Tibial artery (tissue), 4 donors: Measurements from ENCODE around the gene STEEP1.
"Not testable (repeated sequence)": the region's sequence is repeated elsewhere in the genome, so short reads cannot be mapped to it uniquely, and the experiment has no call there.

ENCODE experiments used
- DNase-seq, 2 donors: peaks; one replicate each; pipeline ENCODE4 v3.0.0-alpha.2; 2019
- H3K27ac ChIP-seq, 2 donors: fragments of 200-600 bp; sonication (generic) in 1 of 2; 1 replicate in 1 of 2; 2 replicates in 1 of 2; pipeline ENCODE4 v1.5.1; 2018 to 2019; ENCODE audit warnings: mild to moderate bottlenecking in 1 of 2
- H3K27me3 ChIP-seq, 2 donors: fragments of 200-600 bp; sonication (generic) in 1 of 2; one replicate each; pipeline versions ENCODE4 v1.5.1 to v1.6.0; 2016 to 2019
- H3K36me3 ChIP-seq, 3 donors: fragments of 200-600 bp; sonication (generic) in 2 of 3; one replicate each; pipeline ENCODE4 v1.5.1; 2016 to 2019; ENCODE audit warnings: mild to moderate bottlenecking in 2 of 3
- H3K4me1 ChIP-seq, 4 donors: fragments of 200-600 bp; sonication (generic) in 2 of 4; 1 replicate in 3 of 4; 2 replicates in 1 of 4; pipeline ENCODE4 v1.5.1; 2016 to 2019
- H3K4me3 ChIP-seq, 2 donors: fragments of 200-600 bp; sonication (generic) in 1 of 2; 1 replicate in 1 of 2; 2 replicates in 1 of 2; pipeline ENCODE4 v1.5.1; 2018 to 2019; ENCODE audit warnings: mild to moderate bottlenecking in 2 of 2
- H3K9me3 ChIP-seq, 3 donors: fragments of 200-600 bp; sonication (generic) in 1 of 3; one replicate each; pipeline ENCODE4 v1.5.1; 2016 to 2019
- intact Hi-C: fragments of 100-400 bp; cut with DNase I; formaldehyde crosslinking; loops from one replicate; pipeline ENCODE4 v1.15.0; 2023; ENCODE audit warnings: low total_unique reads
- TF ChIP-seq, protein P1 (sequence below), 2 experiments: fragments of 200-600 bp in 1 of 2; fragments of 450-650 bp in 1 of 2; IDR thresholded peaks; one replicate each; pipeline ENCODE4 v1.5.1; 2017 to 2019; ENCODE audit warnings: antibody characterized with exemption in 2 of 2, mild to moderate bottlenecking in 1 of 2, moderate library complexity in 1 of 2

The STEEP1 gene

DNA sequence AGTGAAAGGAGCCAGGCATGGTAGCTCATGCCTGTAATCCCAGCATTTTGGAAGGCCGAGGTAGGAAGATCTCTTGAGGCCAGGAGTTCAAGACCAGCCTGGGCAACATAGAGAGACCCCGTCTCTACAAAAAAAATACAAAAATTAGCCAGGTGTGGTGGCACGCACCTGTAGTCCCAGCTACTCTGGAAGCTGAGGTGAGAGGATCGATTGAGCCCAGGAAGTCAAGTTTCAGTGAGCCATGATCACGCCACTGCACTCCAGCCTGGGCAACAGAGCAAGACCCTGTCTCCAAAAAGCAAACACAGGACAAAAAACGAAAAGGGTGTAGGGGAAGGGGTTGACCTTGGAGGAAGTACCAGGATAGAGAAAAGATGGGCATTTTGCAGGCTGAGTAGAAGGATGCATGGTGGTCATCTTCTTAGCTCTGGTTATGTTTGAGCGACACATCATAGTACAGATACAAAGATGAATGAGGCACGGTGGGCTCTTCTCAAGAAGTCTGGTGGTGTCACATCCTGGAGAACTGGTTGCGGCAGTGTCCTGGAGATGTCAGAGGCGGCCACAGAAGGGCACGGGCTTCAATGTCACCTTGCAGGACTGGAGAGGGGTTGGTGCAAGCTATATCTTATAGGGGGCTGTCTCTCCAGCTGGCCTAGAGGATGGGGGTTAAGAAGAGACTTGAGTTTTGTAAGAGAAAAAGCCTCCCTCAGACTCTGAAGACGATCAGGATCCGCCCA is 65.0 kb downstream of the STEEP1 start:
- intact Hi-C loops, result no loop called here
- Histone ChIP-seq H3K27me3 (no peaks in the 10 kb centered on the region), H3K9me3 (no peaks in the 10 kb centered on the region), H3K36me3 (no peaks in the 10 kb centered on the region), H3K4me3 (no peak overlapping the region), H3K27ac (no peak overlapping the region), H3K4me1 (peaks cover 0 to 19% (median 9%) of the 10 kb centered on the region in 4 donors)
- DNase-seq, result no peak
- TF ChIP-seq, protein P1, sequence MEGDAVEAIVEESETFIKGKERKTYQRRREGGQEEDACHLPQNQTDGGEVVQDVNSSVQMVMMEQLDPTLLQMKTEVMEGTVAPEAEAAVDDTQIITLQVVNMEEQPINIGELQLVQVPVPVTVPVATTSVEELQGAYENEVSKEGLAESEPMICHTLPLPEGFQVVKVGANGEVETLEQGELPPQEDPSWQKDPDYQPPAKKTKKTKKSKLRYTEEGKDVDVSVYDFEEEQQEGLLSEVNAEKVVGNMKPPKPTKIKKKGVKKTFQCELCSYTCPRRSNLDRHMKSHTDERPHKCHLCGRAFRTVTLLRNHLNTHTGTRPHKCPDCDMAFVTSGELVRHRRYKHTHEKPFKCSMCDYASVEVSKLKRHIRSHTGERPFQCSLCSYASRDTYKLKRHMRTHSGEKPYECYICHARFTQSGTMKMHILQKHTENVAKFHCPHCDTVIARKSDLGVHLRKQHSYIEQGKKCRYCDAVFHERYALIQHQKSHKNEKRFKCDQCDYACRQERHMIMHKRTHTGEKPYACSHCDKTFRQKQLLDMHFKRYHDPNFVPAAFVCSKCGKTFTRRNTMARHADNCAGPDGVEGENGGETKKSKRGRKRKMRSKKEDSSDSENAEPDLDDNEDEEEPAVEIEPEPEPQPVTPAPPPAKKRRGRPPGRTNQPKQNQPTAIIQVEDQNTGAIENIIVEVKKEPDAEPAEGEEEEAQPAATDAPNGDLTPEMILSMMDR (IDR thresholded peaks at IDR 0.05), result no peak

DNA sequence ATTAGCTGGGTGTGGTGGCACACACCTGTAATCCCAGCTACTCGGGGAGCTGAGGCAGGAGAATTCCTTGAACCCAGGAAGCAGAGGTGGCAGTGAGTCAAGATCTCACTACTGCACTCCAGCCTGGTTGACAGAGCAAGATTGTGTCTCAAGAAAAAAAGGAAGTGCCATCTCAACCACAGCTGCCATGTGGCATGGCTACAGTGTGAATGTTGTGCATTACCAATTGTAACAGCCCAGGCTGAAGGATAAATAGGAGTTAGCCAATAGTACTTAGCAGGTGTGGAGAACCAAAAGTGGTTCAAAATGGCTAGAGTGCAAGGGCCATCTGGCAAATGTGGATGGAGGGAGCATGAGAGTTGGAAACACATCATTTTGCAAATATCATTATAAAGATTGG is 68.0 kb downstream of the STEEP1 start:
- Histone ChIP-seq H3K4me1 (peaks cover 0 to under 1% (median under 1%) of the 10 kb centered on the region in 4 donors), H3K27me3 (no peaks in the 10 kb centered on the region), H3K36me3 (no peaks in the 10 kb centered on the region), H3K4me3 (no peak overlapping the region), H3K9me3 (no peaks in the 10 kb centered on the region), H3K27ac (no peak overlapping the region)
- intact Hi-C loops, result no loop called here
- TF ChIP-seq, protein P1 (IDR thresholded peaks at IDR 0.05), result no peak
- no peak for DNase-seq

DNA sequence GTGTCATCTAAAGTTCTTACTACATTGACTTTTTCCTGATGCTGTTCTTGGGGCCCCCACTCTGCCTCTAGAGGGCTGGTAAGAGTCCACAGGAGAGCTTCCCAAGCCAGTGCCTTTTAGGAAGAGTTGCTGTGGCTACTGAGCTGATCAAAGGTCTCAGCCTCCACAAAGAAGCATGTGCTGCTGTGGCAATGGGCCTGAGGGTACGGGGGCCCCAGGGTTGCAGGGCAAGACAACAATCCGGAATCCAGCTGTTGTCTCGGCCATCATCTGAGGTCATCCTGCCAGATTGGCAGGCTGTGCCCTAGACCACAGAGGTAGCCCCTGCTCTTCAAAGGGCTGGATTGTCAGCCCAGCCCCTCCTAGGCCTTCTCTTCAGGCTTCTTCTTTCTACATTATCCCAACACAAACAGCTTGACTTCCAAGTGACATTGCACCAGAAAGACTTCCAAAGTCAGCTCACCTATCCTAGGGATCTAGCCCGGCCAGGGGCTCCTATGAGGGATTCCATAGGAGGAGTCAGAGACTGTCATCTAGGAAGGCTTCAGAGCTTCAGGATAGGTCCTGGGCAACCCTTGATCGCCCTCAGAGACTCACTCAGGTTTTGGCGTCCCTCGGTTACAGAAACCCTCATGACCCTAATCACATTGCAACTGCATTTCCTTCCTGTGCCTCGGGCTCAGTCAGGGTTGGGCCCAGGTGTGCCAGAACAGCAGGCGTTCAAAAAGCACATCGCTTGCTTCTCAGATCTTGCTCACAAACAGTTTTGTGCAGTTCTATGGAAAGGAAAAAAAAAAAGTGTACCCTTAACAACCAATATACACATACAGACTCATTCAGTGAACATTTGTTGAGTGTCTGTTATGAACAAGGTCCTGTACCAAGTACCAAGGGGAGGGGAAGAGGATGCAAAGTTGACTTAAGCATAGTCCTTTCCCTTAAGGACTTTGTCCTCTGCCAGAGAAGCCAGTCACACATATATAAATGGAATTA is 69.2 kb downstream of the STEEP1 start:
- H3K27me3 ChIP-seq, result no peaks in the 10 kb centered on the region
- no peaks in the 10 kb centered on the region for H3K9me3 ChIP-seq
- no peak overlapping the region for H3K27ac ChIP-seq
- no peaks in the 10 kb centered on the region for H3K36me3 ChIP-seq
- intact Hi-C loops, result no loop called here
- no peak overlapping the region for H3K4me3 ChIP-seq
- TF ChIP-seq, protein P1 (IDR thresholded peaks at IDR 0.05), result no peak
- H3K4me1 ChIP-seq, result no peaks in the 10 kb centered on the region
- no peak for DNase-seq

DNA sequence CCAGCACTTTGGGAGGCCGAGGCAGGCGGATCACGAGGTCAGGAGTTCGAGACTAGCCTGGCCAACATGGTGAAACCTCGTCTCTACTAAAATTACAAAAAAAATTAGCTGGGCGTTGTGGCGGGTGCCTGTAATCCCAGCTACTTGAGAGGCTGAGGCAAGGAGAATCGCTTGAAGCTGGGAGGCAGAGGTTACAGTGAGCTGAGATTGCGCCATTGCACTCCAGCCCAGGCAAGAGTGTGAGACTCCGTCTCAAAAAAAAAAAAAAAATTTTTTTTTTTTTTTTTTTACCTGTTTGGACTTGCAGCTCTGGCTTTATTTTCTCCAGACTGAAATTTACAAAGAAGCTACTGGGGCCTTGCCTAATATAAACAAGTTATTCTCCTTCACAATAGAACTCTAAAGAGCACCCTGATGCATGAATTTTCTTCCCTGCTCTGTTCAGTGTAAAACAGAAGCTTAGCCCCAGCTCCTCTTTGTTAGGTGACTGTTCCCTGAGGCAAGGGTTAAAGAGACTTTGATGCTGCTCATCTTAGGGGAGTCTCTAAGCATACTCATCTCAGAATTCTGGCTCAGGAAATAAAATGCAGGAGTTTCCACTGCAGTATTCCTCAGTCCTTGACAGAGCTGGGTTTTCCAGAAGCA is 71.2 kb downstream of the STEEP1 start:
- intact Hi-C loops, H3K9me3 ChIP-seq, H3K4me1 ChIP-seq, H3K36me3 ChIP-seq, DNase-seq, H3K4me3 ChIP-seq, H3K27ac ChIP-seq, H3K27me3 ChIP-seq: not testable (repeated sequence)

DNA sequence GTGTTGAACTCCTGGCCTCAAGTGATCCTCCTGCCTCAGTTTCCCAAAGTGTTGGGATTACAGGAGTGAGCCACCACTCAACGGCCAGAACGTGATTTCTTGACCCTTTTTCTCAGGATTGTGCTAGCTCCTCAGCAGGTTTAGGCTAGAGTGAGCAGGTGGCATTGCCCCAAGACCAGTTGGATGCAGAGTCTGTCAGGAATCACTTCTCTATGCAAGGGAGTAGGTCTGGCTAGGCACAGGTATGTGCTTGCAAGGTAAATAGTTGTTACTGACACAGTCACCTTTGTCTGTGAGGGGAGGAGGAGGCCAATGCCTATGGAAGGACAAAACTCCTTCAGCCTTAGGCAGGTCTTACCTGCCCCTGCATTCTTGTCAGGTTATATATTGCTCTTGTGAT is 72.7 kb downstream of the STEEP1 start:
- no peaks in the 10 kb centered on the region for H3K4me1 ChIP-seq
- TF ChIP-seq, protein P1 (IDR thresholded peaks at IDR 0.05), result no peak
- no peaks in the 10 kb centered on the region for H3K36me3 ChIP-seq
- intact Hi-C loops, result no loop called here
- H3K27me3 ChIP-seq, result no peaks in the 10 kb centered on the region
- H3K4me3 ChIP-seq, result no peak overlapping the region
- no peak for DNase-seq
- H3K9me3 ChIP-seq, result no peaks in the 10 kb centered on the region
- no peak overlapping the region for H3K27ac ChIP-seq
